Natural killer cell (primary cell): Measurements from ENCODE around the gene C6orf118. TPM values are rescaled to one million over a fixed set of nuclear protein-coding genes. Genes with fewer than 3 reads are reported as not detected.

ENCODE experiments used
- ATAC-seq, 3 donors: fragments of 150-1000 bp in 2 of 3; fragments of 200-7000 bp in 1 of 3; cut with Tn5 transposase; 1 replicate in 1 of 3; 2 replicates in 2 of 3; pipeline ENCODE4 v1.10.0; 2021; ENCODE audit warnings: mild to moderate bottlenecking in 2 of 3, moderate library complexity in 2 of 3
- DNase-seq, 2 donors: peaks; one replicate each; pipeline versions ENCODE4 v3.0.0 to v3.0.0-alpha.2; 2013 to 2021; ENCODE audit warnings: mixed read lengths in 1 of 2
- H3K27ac ChIP-seq: one replicate; pipeline ENCODE4 v1.5.1; 2013; ENCODE audit warnings: mild to moderate bottlenecking, low read length
- H3K27me3 ChIP-seq: one replicate; pipeline ENCODE4 v1.6.1; 2013; ENCODE audit warnings: low read length; ENCODE audit not compliant: control insufficient read depth, insufficient read depth
- H3K36me3 ChIP-seq: one replicate; pipeline ENCODE4 v1.6.1; 2013; ENCODE audit warnings: low read length; ENCODE audit not compliant: control insufficient read depth, insufficient read depth
- H3K4me1 ChIP-seq: one replicate; pipeline ENCODE4 v1.6.1; 2013; ENCODE audit warnings: low read length; ENCODE audit not compliant: control insufficient read depth, insufficient read depth
- H3K4me3 ChIP-seq: one replicate; pipeline ENCODE4 v1.5.1; 2013; ENCODE audit warnings: low read length
- H3K9me3 ChIP-seq: one replicate; pipeline ENCODE4 v1.6.1; 2013; ENCODE audit warnings: low read length; ENCODE audit not compliant: control insufficient read depth, insufficient read depth
- H3K27ac Mint-ChIP-seq, 2 donors: one replicate each; pipeline ENCODE4 v1.8.0; 2022; ENCODE audit warnings: mild to moderate bottlenecking in 2 of 2, mixed read lengths in 2 of 2, moderate library complexity in 1 of 2
- H3K27me3 Mint-ChIP-seq, 2 donors: one replicate each; pipeline ENCODE4 v1.8.0; 2022; ENCODE audit warnings: low read depth in 2 of 2, mixed read lengths in 2 of 2
- H3K36me3 Mint-ChIP-seq: one replicate; pipeline ENCODE4 v1.8.0; 2022; ENCODE audit warnings: mixed read lengths
- H3K4me1 Mint-ChIP-seq, 2 donors: one replicate each; pipeline ENCODE4 v1.8.0; 2022; ENCODE audit warnings: mixed read lengths in 2 of 2
- H3K4me3 Mint-ChIP-seq: one replicate; pipeline ENCODE4 v1.8.0; 2022; ENCODE audit warnings: mild to moderate bottlenecking, moderate library complexity, mixed read lengths
- H3K9me3 Mint-ChIP-seq, 2 donors: one replicate each; pipeline ENCODE4 v1.8.0; 2022; ENCODE audit warnings: mixed read lengths in 2 of 2
- WGBS: methylation state at CpG from one replicate; pipeline ENCODE4 v1.1.7; 2013; ENCODE audit warnings: missing lambda C conversion rate; ENCODE audit not compliant: insufficient coverage; 5-methylcytosine and 5-hydroxymethylcytosine counted together
- intact Hi-C: fragments of 100-400 bp; cut with micrococcal nuclease; formaldehyde crosslinking; loops from one replicate; pipeline ENCODE4 v1.14.2; 2022
- total RNA-seq, 4 donors: library from RNA; stranded (reverse); fragments of 120-200 nt in 1 of 4; gene quantifications; one replicate each; pipeline versions ENCODE4 v1.2.3 to v1.2.4, GENCODE V29; 2013 to 2022
- TF ChIP-seq, protein P1 (sequence below): fragments of 200-600 bp; IDR thresholded peaks from one replicate; pipeline ENCODE4 v1.8.0; 2022; ENCODE audit warnings: antibody characterized with exemption

C6orf118 gene
- total RNA-seq, 3 donors from 2014 or later (not counting 1 experiment from before 2014, with no cell fraction given), result not detected

DNA sequence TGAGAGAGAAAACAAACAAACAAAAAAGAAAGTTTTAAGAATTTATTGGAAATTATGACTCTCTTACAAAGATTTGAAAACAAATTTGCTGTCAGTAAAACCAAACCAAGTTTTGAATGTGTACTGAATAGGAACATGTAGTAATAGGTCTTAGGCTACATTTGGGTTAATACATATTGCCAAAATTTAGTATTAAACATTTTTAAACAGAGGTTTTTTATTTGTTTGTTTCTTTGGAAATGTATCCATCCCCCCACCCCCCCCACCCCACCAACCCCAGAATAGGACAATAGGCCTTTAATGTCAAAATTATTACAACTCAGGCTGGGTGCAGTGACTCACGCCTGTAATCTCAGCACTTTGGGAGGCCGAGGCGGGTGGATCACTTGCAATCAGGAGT lies 2.5 kb downstream of the C6orf118 start:
- Mint-ChIP-seq H3K9me3 (peaks cover 0 to 5% of the 10 kb centered on the region in 2 donors), H3K36me3 (peaks cover 6% of the 10 kb centered on the region), H3K4me3 (no peak overlapping the region), H3K27ac (no peak overlapping the region), H3K4me1 (no peaks in the 10 kb centered on the region), H3K27me3 (no peaks in the 10 kb centered on the region)
- H3K9me3 ChIP-seq, result no peaks in the 10 kb centered on the region
- intact Hi-C loops, result no loop called here
- DNase-seq (no peak), ATAC-seq (no peak)
- H3K36me3 ChIP-seq, result no peaks in the 10 kb centered on the region
- TF ChIP-seq, protein P1, sequence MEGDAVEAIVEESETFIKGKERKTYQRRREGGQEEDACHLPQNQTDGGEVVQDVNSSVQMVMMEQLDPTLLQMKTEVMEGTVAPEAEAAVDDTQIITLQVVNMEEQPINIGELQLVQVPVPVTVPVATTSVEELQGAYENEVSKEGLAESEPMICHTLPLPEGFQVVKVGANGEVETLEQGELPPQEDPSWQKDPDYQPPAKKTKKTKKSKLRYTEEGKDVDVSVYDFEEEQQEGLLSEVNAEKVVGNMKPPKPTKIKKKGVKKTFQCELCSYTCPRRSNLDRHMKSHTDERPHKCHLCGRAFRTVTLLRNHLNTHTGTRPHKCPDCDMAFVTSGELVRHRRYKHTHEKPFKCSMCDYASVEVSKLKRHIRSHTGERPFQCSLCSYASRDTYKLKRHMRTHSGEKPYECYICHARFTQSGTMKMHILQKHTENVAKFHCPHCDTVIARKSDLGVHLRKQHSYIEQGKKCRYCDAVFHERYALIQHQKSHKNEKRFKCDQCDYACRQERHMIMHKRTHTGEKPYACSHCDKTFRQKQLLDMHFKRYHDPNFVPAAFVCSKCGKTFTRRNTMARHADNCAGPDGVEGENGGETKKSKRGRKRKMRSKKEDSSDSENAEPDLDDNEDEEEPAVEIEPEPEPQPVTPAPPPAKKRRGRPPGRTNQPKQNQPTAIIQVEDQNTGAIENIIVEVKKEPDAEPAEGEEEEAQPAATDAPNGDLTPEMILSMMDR, result no peak
- no peak overlapping the region for H3K27ac ChIP-seq
- 87% methylated on average over 3 of the region's 3 CpGs for WGBS
- no peaks in the 10 kb centered on the region for H3K4me1 ChIP-seq
- no peak overlapping the region for H3K4me3 ChIP-seq
- H3K27me3 ChIP-seq, result no peaks in the 10 kb centered on the region

DNA sequence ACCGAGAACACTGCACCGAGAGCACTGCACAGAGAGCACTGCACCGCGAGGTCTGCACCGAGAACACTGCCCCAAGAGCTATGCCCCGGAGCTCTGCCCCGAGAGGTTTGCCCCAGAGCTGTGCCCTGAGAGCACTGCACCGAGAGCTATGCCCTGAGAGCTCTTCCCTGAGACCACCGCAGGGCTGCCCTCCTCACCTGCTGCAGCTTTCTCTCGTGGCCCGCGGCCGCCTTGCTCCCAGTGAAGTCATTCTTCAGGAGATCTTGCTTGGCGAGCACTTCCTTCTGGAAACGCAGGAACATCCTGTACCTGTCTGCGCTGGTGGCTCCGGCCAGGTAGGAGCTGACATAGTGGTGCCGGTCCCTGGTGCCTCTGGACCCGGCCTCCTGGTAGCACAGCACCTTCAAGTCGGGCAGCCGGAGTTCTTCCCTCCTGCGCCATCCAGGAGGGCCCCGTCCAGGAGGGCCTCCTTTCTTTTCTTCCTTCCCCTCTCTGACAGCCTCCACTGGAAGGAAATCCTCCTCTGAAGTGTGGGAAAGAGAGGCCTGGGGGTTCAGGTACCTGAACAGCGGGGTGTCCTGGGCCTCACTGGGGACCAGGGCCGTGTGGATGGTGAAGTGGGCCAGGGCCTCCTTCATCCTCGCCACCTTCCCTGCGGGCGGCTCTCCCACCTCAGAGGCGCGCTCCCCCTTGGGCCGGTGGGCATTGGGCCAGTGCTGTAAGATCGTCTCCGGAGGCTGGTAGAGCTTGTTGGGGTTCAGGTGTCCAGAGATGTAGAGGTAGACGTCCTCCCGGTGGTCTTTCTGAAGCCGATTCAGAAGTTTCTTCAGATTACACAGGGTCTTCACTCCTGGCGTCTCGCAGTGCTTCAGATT lies 7.8 kb downstream of the C6orf118 start:
- TF ChIP-seq, protein P1, result no peak
- Mint-ChIP-seq H3K36me3 (peaks cover 6% of the 10 kb centered on the region), H3K4me1 (no peaks in the 10 kb centered on the region), H3K27ac (no peak overlapping the region), H3K9me3 (peaks cover 0 to 12% of the 10 kb centered on the region in 2 donors), H3K4me3 (no peak overlapping the region), H3K27me3 (no peaks in the 10 kb centered on the region)
- DNase-seq, result no peak
- Histone ChIP-seq H3K4me1 (no peaks in the 10 kb centered on the region), H3K36me3 (no peaks in the 10 kb centered on the region), H3K27me3 (no peaks in the 10 kb centered on the region), H3K27ac (no peak overlapping the region), H3K9me3 (peaks cover 9% of the 10 kb centered on the region), H3K4me3 (no peak overlapping the region)
- intact Hi-C loops, result no loop called here
- ATAC-seq, result no peak
- 94% methylated on average over 37 of the region's 38 CpGs for WGBS

DNA sequence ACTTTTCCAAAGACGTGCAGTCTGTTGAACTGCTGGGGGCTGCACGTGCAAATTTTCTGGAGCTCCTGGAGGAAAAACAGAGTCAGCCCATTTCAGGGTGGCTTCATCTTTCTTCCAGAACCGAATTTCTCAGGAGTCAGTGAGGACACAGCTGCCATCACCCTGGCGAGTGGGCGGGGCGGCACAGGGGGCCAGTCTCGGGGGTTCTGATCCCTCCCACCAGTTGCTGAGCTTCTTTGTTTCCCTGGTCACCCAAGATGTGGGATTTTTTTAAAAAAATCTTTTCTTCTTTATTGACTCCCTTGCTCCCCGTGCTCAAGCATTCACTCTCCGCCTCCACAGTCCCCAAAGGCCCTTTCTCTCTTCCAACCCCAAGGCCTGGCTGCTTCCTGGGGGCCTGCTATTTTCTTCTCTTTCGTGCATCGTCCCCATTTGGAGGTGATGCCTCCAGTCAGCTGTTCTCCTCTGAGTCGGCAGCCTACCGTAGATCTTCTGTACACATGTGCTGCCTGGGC lies 8.9 kb downstream of the C6orf118 start:
- Histone ChIP-seq H3K27ac (no peak overlapping the region), H3K4me1 (no peaks in the 10 kb centered on the region), H3K9me3 (peaks cover 9% of the 10 kb centered on the region), H3K27me3 (no peaks in the 10 kb centered on the region), H3K4me3 (no peak overlapping the region), H3K36me3 (no peaks in the 10 kb centered on the region)
- no peaks in the 10 kb centered on the region for H3K27me3 Mint-ChIP-seq
- H3K36me3 Mint-ChIP-seq, result peaks cover 6% of the 10 kb centered on the region
- TF ChIP-seq, protein P1, result no peak
- H3K4me1 Mint-ChIP-seq, result no peaks in the 10 kb centered on the region
- no peak overlapping the region for H3K4me3 Mint-ChIP-seq
- DNase-seq (no peak), ATAC-seq (no peak)
- H3K9me3 Mint-ChIP-seq, result peaks cover 2 to 16% of the 10 kb centered on the region in 2 donors
- WGBS, result 88% methylated on average over 13 of the region's 13 CpGs
- H3K27ac Mint-ChIP-seq, result no peak overlapping the region
- intact Hi-C loops, result no loop called here
